ENCODE data around the gene TRNP1. TPM values are rescaled to one million over a fixed set of nuclear protein-coding genes. Genes with fewer than 3 reads are reported as not detected.
A peak's percentile ranks its signal among the peaks of the same experiment; 100 is the strongest.
"Not testable (repeated sequence)": the region's sequence is repeated elsewhere in the genome, so short reads cannot be mapped to it uniquely, and the experiment has no call there.

TRNP1 gene
- total RNA-seq, 2 donors from 2014 or later, result 0.49 to 0.96 TPM

- DNase-seq (no peak), ATAC-seq (replicated peaks in 1 of 2) (no peak)
- Mint-ChIP-seq H3K27ac (no peak overlapping the region), H3K4me1 (ENCODE audit: low read depth) (no peaks in the 10 kb centered on the region), H3K27me3 (ENCODE audit: low read depth) (peaks cover 26% of the 10 kb centered on the region), H3K36me3 (ENCODE audit: insufficient read depth in 2 of 2) (no peaks in the 10 kb centered on the region), H3K4me3 (no peak overlapping the region), H3K9me3 (no peaks in the 10 kb centered on the region)
Measured at GRCh38 chr1:26981146-26981846, 12.2 kb upstream of the TRNP1 start.

GRCh38 chr1:26983863-26984262 lies 9.6 kb upstream of the TRNP1 start:
- H3K27ac Mint-ChIP-seq, result no peak overlapping the region
- ATAC-seq (replicated peaks in 1 of 2), result no peak

DNA sequence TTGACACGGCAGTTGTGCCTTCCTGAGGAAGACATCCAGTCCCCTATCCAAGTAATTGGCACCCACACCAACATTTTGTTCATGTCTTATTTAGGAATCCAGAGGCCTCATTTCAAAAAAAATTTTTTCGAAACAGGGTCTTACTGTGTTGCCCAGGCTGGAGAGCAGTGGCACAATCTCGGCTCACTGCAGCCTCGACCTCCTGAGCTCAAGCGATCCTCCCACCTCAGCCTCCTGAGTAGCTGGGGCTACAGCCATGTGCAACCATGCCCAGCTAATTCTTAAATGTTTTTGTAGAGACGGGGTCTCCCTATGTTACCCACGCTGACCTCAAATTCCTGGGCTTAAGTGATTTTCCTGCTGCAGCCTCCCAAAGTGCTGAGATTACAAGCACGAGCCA lies 9.2 kb upstream of the TRNP1 start:
- Mint-ChIP-seq H3K27me3 (ENCODE audit: low read depth) (peaks cover 30% of the 10 kb centered on the region), H3K27ac (no peak overlapping the region), H3K4me1 (ENCODE audit: low read depth) (no peaks in the 10 kb centered on the region), H3K9me3 (no peaks in the 10 kb centered on the region), H3K36me3 (ENCODE audit: insufficient read depth in 2 of 2) (no peaks in the 10 kb centered on the region), H3K4me3 (no peak overlapping the region)
- ATAC-seq (replicated peaks in 1 of 2) (no peak), DNase-seq (no peak)

More at GRCh38 chr1:26983863-26984262, 9.6 kb upstream of the TRNP1 start:
- H3K4me1 Mint-ChIP-seq (ENCODE audit: low read depth), result no peaks in the 10 kb centered on the region
- H3K36me3 Mint-ChIP-seq (ENCODE audit: insufficient read depth in 2 of 2), result no peaks in the 10 kb centered on the region
- DNase-seq, result no peak
- no peaks in the 10 kb centered on the region for H3K9me3 Mint-ChIP-seq
- no peak overlapping the region for H3K4me3 Mint-ChIP-seq
- peaks cover 30% of the 10 kb centered on the region for H3K27me3 Mint-ChIP-seq (ENCODE audit: low read depth)

DNA sequence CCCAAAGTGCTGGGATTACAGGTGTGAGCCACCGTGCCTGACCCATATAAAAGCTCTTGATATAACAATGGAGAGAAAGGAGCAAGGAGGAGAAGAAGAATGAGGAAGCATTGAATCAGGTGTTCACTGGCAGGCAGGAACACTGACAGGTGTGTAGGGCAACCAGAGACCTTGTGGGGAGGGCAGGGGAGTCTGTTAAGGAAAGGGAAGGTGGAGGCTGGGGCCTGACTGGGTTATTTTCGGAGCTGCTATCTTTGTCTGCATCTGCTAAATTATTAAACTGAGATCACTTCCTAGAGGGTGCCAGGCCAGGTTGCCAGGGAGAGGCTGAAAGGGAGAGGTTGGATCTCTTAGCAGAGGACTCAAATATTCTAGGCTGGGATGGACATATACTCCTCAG lies 6.8 kb upstream of the TRNP1 start:
- H3K27me3 Mint-ChIP-seq (ENCODE audit: low read depth), result peaks cover 44% of the 10 kb centered on the region
- H3K9me3 Mint-ChIP-seq, result no peaks in the 10 kb centered on the region
- H3K4me1 Mint-ChIP-seq (ENCODE audit: low read depth), result peaks cover 9% of the 10 kb centered on the region
- ATAC-seq (replicated peaks in 1 of 2) (no peak), DNase-seq (no peak)
- H3K4me3 Mint-ChIP-seq, result no peak overlapping the region
- no peak overlapping the region for H3K27ac Mint-ChIP-seq
- H3K36me3 Mint-ChIP-seq (ENCODE audit: insufficient read depth in 2 of 2), result no peaks in the 10 kb centered on the region

- not testable (repeated sequence) for DNase-seq; ATAC-seq (replicated peaks in 1 of 2); H3K27ac Mint-ChIP-seq; H3K4me3 Mint-ChIP-seq; H3K9me3 Mint-ChIP-seq; H3K36me3 Mint-ChIP-seq (ENCODE audit: insufficient read depth in 2 of 2)
- peaks cover 23% of the 10 kb centered on the region for H3K4me1 Mint-ChIP-seq (ENCODE audit: low read depth)
- peaks cover 45% of the 10 kb centered on the region for H3K27me3 Mint-ChIP-seq (ENCODE audit: low read depth)
Measured at GRCh38 chr1:26989403-26990109, 3.9 kb upstream of the TRNP1 start.

DNA sequence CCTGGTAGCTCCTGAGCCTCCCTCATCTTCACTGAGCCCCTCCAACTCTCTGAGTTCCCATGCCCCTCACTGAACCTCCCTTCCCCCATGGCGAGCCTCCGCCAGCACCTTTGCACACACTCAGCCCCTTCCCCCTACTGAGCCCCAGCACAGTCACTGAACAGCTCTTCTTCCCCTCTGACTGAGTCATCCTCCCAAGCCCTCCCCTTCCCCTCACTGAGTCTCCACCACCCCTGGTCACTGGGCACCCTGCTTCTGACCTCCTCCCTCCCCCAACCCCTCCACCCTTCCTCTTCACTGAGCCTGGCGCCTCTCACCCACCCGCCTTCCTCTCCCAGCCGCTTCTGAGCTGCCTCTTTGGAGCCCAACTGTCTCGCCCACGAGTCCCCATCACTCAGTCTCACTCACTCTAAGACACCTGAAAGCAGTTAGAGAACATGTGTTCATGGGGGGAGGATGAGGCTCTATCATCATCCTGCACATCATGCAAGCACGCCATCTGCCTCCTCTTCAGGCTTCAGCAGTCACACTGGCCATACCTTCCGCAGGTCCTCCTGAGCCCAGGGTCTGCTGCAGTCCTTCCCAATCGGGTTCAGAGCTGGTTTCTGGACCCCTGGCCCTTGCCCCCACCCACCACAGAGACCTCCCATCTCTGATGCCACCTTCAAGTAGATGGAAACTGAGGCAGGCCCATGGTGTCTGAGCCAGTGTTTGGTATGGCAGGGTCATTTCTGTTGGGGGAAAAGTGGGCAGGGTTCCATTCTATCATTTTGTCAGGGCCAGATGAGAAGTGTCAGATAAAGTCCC lies 2.0 kb upstream of the TRNP1 start:
- H3K4me3 Mint-ChIP-seq, result peak overlapping the region; percentile 39 to 77
- H3K9me3 Mint-ChIP-seq, result no peaks in the 10 kb centered on the region
- DNase-seq, result peak; percentile 30 to 42
- peaks cover 23% of the 10 kb centered on the region for H3K4me1 Mint-ChIP-seq (ENCODE audit: low read depth)
- H3K27ac Mint-ChIP-seq, result no peak overlapping the region
- peaks cover 54% of the 10 kb centered on the region for H3K27me3 Mint-ChIP-seq (ENCODE audit: low read depth)
- no peaks in the 10 kb centered on the region for H3K36me3 Mint-ChIP-seq (ENCODE audit: insufficient read depth in 2 of 2)
- peak; percentile 55 to 61 for ATAC-seq (replicated peaks in 1 of 2)

DNA sequence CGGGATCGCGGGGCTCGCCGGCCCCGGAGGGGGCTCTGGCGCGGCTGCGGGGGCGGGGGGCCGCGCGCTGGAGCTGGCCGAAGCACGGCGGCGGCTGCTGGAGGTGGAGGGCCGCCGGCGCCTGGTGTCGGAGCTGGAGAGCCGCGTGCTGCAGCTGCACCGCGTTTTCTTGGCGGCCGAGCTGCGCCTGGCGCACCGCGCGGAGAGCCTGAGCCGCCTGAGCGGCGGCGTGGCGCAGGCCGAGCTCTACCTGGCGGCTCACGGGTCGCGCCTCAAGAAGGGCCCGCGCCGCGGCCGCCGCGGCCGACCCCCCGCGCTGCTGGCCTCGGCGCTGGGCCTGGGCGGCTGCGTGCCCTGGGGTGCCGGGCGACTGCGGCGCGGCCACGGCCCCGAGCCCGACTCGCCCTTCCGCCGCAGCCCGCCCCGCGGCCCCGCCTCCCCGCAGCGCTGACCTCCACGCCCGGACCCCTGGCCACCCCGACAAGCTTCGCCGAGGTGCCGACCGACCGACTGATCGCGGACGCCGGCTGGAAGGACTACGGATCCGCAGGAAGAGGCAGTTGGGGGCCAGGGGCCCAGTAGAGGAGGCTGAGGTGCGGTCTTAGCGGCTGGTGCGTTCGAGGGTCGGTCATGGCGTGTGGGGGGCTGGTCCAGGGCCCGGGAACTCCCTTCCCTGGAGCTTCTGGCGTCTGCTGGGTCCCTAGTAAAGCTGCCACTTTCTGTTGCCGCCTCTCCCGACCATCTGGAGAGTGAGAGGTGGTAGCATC lies 711 bp downstream of the TRNP1 start:
- Mint-ChIP-seq H3K9me3 (no peaks in the 10 kb centered on the region), H3K4me1 (ENCODE audit: low read depth) (peaks cover 32% of the 10 kb centered on the region), H3K36me3 (ENCODE audit: insufficient read depth in 2 of 2) (no peaks in the 10 kb centered on the region), H3K27ac (no peak overlapping the region), H3K4me3 (peak overlapping the region; percentile 56 to 89), H3K27me3 (ENCODE audit: low read depth) (peaks cover 65% of the 10 kb centered on the region)
- ATAC-seq (replicated peaks in 1 of 2) (peak; percentile 33 to 39), DNase-seq (peak; percentile 41 to 47)

- no peak for ATAC-seq (replicated peaks in 1 of 2)
- H3K27me3 Mint-ChIP-seq (ENCODE audit: low read depth), result peaks cover 60% of the 10 kb centered on the region
- DNase-seq, result no peak
- H3K36me3 Mint-ChIP-seq (ENCODE audit: insufficient read depth in 2 of 2), result no peaks in the 10 kb centered on the region
- no peaks in the 10 kb centered on the region for H3K9me3 Mint-ChIP-seq
- H3K4me3 Mint-ChIP-seq, result peak overlapping the region; percentile 56 to 71
- H3K27ac Mint-ChIP-seq, result no peak overlapping the region
- peaks cover 32% of the 10 kb centered on the region for H3K4me1 Mint-ChIP-seq (ENCODE audit: low read depth)
Measured at GRCh38 chr1:26994787-26995517, 1.5 kb downstream of the TRNP1 start.

DNA sequence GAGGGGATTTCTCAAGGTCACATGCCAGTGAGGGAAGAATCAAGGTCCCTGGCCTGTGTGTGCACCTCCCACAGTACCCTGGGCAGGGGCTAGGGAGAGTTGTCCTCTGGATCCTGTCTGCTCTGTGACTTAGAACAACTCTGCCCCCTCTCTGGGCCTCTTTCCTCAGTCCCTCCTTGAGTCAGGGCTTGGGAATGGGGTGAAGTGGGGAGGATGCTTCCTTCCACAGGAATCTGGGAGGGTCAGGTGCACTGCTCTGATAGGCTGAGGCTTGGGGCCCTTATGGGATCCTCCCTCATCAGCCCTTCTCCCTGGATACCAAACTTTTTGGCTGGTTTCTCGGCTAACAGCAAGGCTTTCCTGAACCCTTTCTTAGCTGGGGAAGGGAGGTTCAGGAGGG lies 2.5 kb downstream of the TRNP1 start:
- H3K9me3 Mint-ChIP-seq, result no peaks in the 10 kb centered on the region
- H3K27me3 Mint-ChIP-seq (ENCODE audit: low read depth), result peaks cover 55% of the 10 kb centered on the region
- DNase-seq (no peak), ATAC-seq (replicated peaks in 1 of 2) (no peak)
- H3K27ac Mint-ChIP-seq, result no peak overlapping the region
- H3K4me3 Mint-ChIP-seq, result no peak overlapping the region
- H3K36me3 Mint-ChIP-seq (ENCODE audit: insufficient read depth in 2 of 2), result no peaks in the 10 kb centered on the region
- H3K4me1 Mint-ChIP-seq (ENCODE audit: low read depth), result peaks cover 29% of the 10 kb centered on the region

DNA sequence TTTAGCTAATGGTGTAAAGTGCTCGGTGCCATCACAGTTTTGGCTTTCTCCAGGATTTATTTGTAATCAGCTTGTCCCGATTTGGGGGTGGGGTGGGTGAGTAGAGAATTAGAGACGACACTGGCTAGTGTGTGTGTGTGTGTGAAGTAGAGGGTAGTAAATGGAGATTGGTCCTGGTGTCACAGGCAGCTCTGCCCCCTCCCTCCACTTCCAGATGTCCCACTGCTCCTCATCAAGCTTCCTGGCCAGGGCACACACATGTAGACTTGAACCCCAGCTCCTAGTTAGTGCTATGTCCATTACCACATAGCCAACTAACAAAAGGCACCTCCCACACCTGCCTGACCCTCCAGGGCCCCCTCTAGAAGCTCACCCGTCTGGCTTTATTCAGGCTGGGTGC lies 3.2 kb downstream of the TRNP1 start:
- no peak overlapping the region for H3K4me3 Mint-ChIP-seq
- DNase-seq (no peak), ATAC-seq (replicated peaks in 1 of 2) (no peak)
- H3K27ac Mint-ChIP-seq, result no peak overlapping the region
- no peaks in the 10 kb centered on the region for H3K36me3 Mint-ChIP-seq (ENCODE audit: insufficient read depth in 2 of 2)
- H3K9me3 Mint-ChIP-seq, result no peaks in the 10 kb centered on the region
- peaks cover 23% of the 10 kb centered on the region for H3K4me1 Mint-ChIP-seq (ENCODE audit: low read depth)
- peaks cover 49% of the 10 kb centered on the region for H3K27me3 Mint-ChIP-seq (ENCODE audit: low read depth)

DNA sequence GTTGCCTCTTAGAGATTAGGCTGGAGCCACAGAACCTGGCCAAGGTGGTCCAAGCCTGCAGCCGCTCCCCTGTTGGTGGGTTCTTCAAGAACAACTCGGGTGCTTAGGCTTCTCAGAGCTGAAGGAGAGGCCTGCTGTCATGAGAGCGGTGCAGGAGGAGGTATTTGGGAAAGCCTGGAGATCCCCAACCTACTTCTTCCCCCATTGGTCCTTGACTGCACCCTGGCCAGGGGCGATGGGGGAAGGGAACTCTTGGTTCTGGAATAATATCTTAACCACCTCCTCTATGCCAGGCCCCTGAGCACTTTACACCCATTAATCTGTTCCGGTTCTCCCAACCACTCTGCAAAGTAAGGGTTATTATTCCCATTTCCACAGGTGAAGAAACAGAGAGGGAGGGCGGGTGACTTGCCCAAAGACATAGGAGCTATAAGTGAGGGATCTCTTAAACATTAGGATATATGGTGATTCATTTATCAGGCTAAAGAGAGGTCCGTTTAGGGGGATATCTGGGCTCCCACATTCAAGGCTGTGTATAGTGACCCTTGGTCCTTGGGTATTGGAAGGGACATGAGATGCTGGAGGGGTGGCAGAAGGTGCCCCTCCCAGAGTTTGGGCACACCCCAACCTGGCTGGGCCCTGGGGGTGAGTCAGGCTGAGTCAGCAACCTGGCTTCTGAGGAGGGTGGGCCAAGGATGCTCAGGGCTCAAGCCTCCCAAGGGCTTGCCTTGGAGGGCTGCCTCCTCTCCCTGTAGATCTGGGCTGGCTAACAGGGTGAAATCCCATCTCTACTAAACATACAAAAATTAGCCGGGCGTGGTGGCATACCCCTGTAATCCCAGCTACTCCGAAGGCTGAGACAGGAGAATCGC lies 5.2 kb downstream of the TRNP1 start:
- no peak for ATAC-seq (replicated peaks in 1 of 2)
- H3K27me3 Mint-ChIP-seq (ENCODE audit: low read depth), result peaks cover 38% of the 10 kb centered on the region

More for the DNA sequence above, 5.2 kb downstream of the TRNP1 start:
- peak in 1 of 2 donors; percentile 15 for DNase-seq
- peaks cover 10% of the 10 kb centered on the region for H3K4me1 Mint-ChIP-seq (ENCODE audit: low read depth)
- H3K4me3 Mint-ChIP-seq, result no peak overlapping the region
- H3K36me3 Mint-ChIP-seq (ENCODE audit: insufficient read depth in 2 of 2), result no peaks in the 10 kb centered on the region
- no peaks in the 10 kb centered on the region for H3K9me3 Mint-ChIP-seq
- no peak overlapping the region for H3K27ac Mint-ChIP-seq

Measured in activated T-cell treated with anti-CD3 and anti-CD28 coated beads, Interleukin-2, amount 50 U/mL, for 72 hours (primary cell).